Measurements from ENCODE around the gene VTI1A. TPM values are rescaled to one million over a fixed set of nuclear protein-coding genes. Genes with fewer than 3 reads are reported as not detected.

The VTI1A gene
- total and polyA plus RNA-seq, 2 experiments from 2014 or later, result 26.8 to 31.0 TPM

DNA sequence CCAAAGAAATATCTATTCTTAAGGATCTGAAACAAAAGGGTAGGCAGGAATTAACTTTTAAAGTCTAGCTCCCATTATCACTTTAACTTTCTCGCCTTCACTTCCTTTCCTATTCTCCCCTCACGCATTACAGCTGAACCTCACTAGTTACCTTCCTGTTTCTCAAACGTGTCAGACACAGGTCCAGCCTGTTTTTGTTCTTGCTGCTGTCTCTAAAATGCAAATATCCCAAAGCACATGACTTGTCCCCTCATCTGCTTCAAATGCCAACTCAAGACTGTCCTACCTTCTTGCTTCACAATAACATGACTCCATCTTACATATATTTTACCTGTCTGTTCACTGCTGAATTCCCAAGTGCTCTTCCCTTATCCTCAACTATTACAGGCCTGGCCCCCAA lies 17.9 kb upstream of the VTI1A start (continued):
- TF ChIP-seq, protein P1, sequence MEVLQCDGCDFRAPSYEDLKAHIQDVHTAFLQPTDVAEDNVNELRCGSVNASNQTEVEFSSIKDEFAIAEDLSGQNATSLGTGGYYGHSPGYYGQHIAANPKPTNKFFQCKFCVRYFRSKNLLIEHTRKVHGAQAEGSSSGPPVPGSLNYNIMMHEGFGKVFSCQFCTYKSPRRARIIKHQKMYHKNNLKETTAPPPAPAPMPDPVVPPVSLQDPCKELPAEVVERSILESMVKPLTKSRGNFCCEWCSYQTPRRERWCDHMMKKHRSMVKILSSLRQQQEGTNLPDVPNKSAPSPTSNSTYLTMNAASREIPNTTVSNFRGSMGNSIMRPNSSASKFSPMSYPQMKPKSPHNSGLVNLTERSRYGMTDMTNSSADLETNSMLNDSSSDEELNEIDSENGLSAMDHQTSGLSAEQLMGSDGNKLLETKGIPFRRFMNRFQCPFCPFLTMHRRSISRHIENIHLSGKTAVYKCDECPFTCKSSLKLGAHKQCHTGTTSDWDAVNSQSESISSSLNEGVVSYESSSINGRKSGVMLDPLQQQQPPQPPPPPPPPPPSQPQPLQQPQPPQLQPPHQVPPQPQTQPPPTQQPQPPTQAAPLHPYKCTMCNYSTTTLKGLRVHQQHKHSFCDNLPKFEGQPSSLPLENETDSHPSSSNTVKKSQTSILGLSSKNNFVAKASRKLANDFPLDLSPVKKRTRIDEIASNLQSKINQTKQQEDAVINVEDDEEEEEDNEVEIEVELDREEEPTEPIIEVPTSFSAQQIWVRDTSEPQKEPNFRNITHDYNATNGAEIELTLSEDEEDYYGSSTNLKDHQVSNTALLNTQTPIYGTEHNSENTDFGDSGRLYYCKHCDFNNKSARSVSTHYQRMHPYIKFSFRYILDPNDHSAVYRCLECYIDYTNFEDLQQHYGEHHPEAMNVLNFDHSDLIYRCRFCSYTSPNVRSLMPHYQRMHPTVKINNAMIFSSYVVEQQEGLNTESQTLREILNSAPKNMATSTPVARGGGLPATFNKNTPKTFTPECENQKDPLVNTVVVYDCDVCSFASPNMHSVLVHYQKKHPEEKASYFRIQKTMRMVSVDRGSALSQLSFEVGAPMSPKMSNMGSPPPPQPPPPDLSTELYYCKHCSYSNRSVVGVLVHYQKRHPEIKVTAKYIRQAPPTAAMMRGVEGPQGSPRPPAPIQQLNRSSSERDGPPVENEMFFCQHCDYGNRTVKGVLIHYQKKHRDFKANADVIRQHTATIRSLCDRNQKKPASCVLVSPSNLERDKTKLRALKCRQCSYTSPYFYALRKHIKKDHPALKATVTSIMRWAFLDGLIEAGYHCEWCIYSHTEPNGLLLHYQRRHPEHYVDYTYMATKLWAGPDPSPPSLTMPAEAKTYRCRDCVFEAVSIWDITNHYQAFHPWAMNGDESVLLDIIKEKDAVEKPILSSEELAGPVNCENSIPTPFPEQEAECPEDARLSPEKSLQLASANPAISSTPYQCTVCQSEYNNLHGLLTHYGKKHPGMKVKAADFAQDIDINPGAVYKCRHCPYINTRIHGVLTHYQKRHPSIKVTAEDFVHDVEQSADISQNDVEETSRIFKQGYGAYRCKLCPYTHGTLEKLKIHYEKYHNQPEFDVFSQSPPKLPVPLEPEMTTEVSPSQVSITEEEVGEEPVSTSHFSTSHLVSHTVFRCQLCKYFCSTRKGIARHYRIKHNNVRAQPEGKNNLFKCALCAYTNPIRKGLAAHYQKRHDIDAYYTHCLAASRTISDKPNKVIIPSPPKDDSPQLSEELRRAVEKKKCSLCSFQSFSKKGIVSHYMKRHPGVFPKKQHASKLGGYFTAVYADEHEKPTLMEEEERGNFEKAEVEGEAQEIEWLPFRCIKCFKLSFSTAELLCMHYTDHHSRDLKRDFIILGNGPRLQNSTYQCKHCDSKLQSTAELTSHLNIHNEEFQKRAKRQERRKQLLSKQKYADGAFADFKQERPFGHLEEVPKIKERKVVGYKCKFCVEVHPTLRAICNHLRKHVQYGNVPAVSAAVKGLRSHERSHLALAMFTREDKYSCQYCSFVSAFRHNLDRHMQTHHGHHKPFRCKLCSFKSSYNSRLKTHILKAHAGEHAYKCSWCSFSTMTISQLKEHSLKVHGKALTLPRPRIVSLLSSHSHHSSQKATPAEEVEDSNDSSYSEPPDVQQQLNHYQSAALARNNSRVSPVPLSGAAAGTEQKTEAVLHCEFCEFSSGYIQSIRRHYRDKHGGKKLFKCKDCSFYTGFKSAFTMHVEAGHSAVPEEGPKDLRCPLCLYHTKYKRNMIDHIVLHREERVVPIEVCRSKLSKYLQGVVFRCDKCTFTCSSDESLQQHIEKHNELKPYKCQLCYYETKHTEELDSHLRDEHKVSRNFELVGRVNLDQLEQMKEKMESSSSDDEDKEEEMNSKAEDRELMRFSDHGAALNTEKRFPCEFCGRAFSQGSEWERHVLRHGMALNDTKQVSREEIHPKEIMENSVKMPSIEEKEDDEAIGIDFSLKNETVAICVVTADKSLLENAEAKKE (CRISPR knock-in tag; IDR thresholded peaks at IDR 0.05), result no peak
- no peak for TF ChIP-seq JUNB (IDR thresholded peaks at IDR 0.05; ENCODE audit: unreplicated experiment)
- no peak for TF ChIP-seq CREB1 (CRISPR knock-in tag; IDR thresholded peaks at IDR 0.05; ENCODE audit: low read depth)

DNA sequence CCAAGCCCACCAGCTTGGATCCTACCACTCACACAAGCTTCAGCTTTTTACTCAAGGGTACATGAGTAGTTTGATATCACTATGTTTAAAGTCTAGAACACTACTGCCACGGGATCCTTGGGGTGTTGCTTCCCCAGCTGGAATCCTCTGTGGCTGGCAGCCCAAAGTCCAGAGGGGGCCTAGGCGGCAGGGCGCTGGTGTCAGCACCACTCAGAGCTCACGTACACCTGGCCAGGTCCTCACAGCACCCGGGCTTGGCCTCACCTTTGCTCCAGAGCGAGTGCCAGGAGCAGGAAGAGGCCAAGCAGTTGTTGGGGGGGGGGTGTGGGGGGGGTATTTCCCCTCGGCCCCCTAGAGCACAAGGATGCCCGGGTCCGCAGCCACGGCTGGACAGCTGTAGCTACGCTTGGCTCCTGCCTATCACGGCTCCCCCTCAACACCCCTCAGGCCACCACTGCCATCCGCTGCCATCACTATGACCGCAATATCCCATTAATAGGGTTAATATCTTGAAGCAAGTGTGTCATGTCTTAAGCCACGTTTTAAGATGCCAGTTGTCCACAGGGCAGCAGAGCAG lies 17.3 kb upstream of the VTI1A start:
- H3K4me1 ChIP-seq (ENCODE audit: insufficient read depth), result no peaks in the 10 kb centered on the region
- peaks cover 2% of the 10 kb centered on the region for H3K27me3 Mint-ChIP-seq (ENCODE audit: insufficient read depth, low read depth, poor library complexity)
- H3K4me2 ChIP-seq, result no peak overlapping the region
- no peaks in the 10 kb centered on the region for H3K9me3 Mint-ChIP-seq
- H3K36me3 Mint-ChIP-seq (ENCODE audit: low read depth), result peaks cover 13% of the 10 kb centered on the region
- no peak overlapping the region for H3K27ac Mint-ChIP-seq
- no peaks in the 10 kb centered on the region for H3K9me2 ChIP-seq (ENCODE audit: insufficient read depth)
- H3K4me3 Mint-ChIP-seq, result no peak overlapping the region
- no peaks in the 10 kb centered on the region for H3K27me3 ChIP-seq (ENCODE audit: insufficient read depth)
- H4K20me1 ChIP-seq (replicated peaks; ENCODE audit: insufficient read depth), result no peaks in the 10 kb centered on the region
- no peaks in the 10 kb centered on the region for H3F3A ChIP-seq (replicated peaks; ENCODE audit: low read depth)
- ATAC-seq, result no peak
- H3K4me3 ChIP-seq, result no peak overlapping the region
- no peaks in the 10 kb centered on the region for H3K4me1 Mint-ChIP-seq
- no peak overlapping the region for H2AFZ ChIP-seq
- peaks cover 26% of the 10 kb centered on the region; the same call in 1 of the 2 replicates for H3K36me3 ChIP-seq (ENCODE audit: insufficient read depth)
- H3K79me2 ChIP-seq (replicated peaks; ENCODE audit: insufficient read depth), result no peaks in the 10 kb centered on the region
- no peak for DNase-seq (ENCODE audit: low spot score)
- no peak overlapping the region for H3K27ac ChIP-seq (ENCODE audit: low read depth)
- no peak for TF ChIP-seq CREB1 (CRISPR knock-in tag; IDR thresholded peaks at IDR 0.05; ENCODE audit: low read depth)
- TF ChIP-seq STAT1 (IDR thresholded peaks at IDR 0.05; ENCODE audit: unreplicated experiment), result no peak
- TF ChIP-seq, protein P2, sequence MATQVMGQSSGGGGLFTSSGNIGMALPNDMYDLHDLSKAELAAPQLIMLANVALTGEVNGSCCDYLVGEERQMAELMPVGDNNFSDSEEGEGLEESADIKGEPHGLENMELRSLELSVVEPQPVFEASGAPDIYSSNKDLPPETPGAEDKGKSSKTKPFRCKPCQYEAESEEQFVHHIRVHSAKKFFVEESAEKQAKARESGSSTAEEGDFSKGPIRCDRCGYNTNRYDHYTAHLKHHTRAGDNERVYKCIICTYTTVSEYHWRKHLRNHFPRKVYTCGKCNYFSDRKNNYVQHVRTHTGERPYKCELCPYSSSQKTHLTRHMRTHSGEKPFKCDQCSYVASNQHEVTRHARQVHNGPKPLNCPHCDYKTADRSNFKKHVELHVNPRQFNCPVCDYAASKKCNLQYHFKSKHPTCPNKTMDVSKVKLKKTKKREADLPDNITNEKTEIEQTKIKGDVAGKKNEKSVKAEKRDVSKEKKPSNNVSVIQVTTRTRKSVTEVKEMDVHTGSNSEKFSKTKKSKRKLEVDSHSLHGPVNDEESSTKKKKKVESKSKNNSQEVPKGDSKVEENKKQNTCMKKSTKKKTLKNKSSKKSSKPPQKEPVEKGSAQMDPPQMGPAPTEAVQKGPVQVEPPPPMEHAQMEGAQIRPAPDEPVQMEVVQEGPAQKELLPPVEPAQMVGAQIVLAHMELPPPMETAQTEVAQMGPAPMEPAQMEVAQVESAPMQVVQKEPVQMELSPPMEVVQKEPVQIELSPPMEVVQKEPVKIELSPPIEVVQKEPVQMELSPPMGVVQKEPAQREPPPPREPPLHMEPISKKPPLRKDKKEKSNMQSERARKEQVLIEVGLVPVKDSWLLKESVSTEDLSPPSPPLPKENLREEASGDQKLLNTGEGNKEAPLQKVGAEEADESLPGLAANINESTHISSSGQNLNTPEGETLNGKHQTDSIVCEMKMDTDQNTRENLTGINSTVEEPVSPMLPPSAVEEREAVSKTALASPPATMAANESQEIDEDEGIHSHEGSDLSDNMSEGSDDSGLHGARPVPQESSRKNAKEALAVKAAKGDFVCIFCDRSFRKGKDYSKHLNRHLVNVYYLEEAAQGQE (IDR thresholded peaks at IDR 0.05; ENCODE audit: unreplicated experiment), result no peak
- TF ChIP-seq ZNF114 (CRISPR knock-in tag; IDR thresholded peaks at IDR 0.05), result no peak
- TF ChIP-seq POLR2AphosphoS5 (IDR thresholded peaks at IDR 0.05; ENCODE audit: low read depth), result no peak
- TF ChIP-seq JUNB (IDR thresholded peaks at IDR 0.05; ENCODE audit: unreplicated experiment), result no peak
- TF ChIP-seq, protein P3, sequence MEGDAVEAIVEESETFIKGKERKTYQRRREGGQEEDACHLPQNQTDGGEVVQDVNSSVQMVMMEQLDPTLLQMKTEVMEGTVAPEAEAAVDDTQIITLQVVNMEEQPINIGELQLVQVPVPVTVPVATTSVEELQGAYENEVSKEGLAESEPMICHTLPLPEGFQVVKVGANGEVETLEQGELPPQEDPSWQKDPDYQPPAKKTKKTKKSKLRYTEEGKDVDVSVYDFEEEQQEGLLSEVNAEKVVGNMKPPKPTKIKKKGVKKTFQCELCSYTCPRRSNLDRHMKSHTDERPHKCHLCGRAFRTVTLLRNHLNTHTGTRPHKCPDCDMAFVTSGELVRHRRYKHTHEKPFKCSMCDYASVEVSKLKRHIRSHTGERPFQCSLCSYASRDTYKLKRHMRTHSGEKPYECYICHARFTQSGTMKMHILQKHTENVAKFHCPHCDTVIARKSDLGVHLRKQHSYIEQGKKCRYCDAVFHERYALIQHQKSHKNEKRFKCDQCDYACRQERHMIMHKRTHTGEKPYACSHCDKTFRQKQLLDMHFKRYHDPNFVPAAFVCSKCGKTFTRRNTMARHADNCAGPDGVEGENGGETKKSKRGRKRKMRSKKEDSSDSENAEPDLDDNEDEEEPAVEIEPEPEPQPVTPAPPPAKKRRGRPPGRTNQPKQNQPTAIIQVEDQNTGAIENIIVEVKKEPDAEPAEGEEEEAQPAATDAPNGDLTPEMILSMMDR (conservative IDR thresholded peaks at IDR 0.05; ENCODE audit: low read depth in 2 of 2), result no peak
